Esophagus squamous epithelium (tissue), 5 donors: Measurements from ENCODE around the gene ORC4. TPM values are rescaled to one million over a fixed set of nuclear protein-coding genes. Genes with fewer than 3 reads are reported as not detected.

Experiments
- DNase-seq: peaks from one replicate; lab custom pipeline; 2025; lab: John Stamatoyannopoulos, UW
- H3K27ac ChIP-seq, 4 donors: fragments of 200-600 bp; sonication (generic); one replicate each; pipeline ENCODE4 v1.5.1; 2016 to 2019; ENCODE audit warnings: mild to moderate bottlenecking in 1 of 4
- H3K27me3 ChIP-seq, 4 donors: fragments of 200-600 bp; sonication (generic); 1 replicate in 3 of 4; 2 replicates in 1 of 4; pipeline versions ENCODE4 v1.5.1 to v1.6.0; 2017 to 2021; ENCODE audit warnings: antibody characterized with exemption in 1 of 4
- H3K36me3 ChIP-seq, 3 donors: fragments of 200-600 bp; sonication (generic); one replicate each; pipeline ENCODE4 v1.5.1; 2016 to 2019
- H3K4me1 ChIP-seq, 3 donors: fragments of 200-600 bp; sonication (generic); one replicate each; pipeline ENCODE4 v1.5.1; 2017 to 2019
- H3K4me3 ChIP-seq, 4 donors: fragments of 200-600 bp; sonication (generic); 1 replicate in 3 of 4; 2 replicates in 1 of 4; pipeline ENCODE4 v1.5.1; 2016 to 2019; ENCODE audit warnings: mild to moderate bottlenecking in 2 of 4, moderate library complexity in 1 of 4
- H3K9me3 ChIP-seq, 3 donors: fragments of 200-600 bp; sonication (generic); one replicate each; pipeline ENCODE4 v1.5.1; 2016 to 2019
- CTCF ChIP-seq, 6 experiments: fragments of 450-650 bp in 4 of 6; fragments of 200-600 bp in 2 of 6; sonication (generic) in 2 of 6; IDR thresholded peaks; one replicate each; pipeline ENCODE4 v1.5.1; 2016 to 2019; ENCODE audit warnings: antibody characterized with exemption in 6 of 6, mild to moderate bottlenecking in 4 of 6, moderate library complexity in 4 of 6
- POLR2A ChIP-seq, 4 donors: fragments of 450-650 bp; IDR thresholded peaks; one replicate each; pipeline ENCODE4 v1.6.1; 2017; ENCODE audit warnings: antibody characterized with exemption in 4 of 4, mild to moderate bottlenecking in 4 of 4, moderate library complexity in 3 of 4
- whole genome bisulfite sequencing, 2 donors: methylation state at CpG; one replicate each; pipeline ENCODE4 v1.1.5; 2018; 5-methylcytosine and 5-hydroxymethylcytosine counted together
- intact Hi-C: fragments of 100-400 bp; cut with DNase I; formaldehyde crosslinking; loops from one replicate; pipeline ENCODE4 v1.15.0; 2022
- total RNA-seq, 4 donors: library from RNA; depleted of rRNA; stranded (reverse); fragments of >200 nt; gene quantifications; one replicate each; pipeline ENCODE4 v1.1.0, GENCODE V29; 2016
- donor health status: DM: yes; HTN: yes; CAD: no.

ORC4 gene
- total RNA-seq, 4 donors from 2014 or later: 33.1 to 52.0 (median 40.0) TPM

DNA sequence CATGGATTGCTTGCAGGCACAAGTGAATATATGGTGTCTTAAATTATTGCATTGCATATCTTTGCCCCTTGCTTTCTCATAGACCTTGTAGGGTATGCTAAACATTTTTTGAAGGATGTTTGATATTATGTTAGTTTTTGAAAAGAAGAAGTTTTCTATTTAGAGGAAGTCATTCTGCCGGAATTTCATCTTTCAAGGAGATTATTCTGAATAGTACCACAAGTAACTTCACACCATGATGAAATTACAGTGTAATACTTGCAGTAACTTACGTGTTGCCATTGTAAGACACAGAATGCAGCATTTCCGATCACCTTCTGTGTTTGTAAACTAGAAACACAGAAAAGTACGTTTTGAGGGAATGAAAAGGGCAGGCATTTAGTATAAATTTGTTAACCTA is 103.8 kb downstream of the ORC4 start:
- Histone ChIP-seq H3K4me3 (no peak overlapping the region), H3K4me1 (peaks cover 0 to 13% (median 0%) of the 10 kb centered on the region in 3 donors), H3K36me3 (peaks cover 0 to 66% (median 4%) of the 10 kb centered on the region in 3 donors), H3K27ac (no peak overlapping the region), H3K9me3 (no peaks in the 10 kb centered on the region), H3K27me3 (no peaks in the 10 kb centered on the region)
- 77% methylated on average over 4 of the region's 4 CpGs for WGBS, 2 donors
- intact Hi-C loops: loop anchor here (10.0 kb wide), 1 partner anchor 1182 kb away; no protein-coding TSS in a partner anchor
- TF ChIP-seq POLR2A (IDR thresholded peaks at IDR 0.05) (no peak), CTCF (IDR thresholded peaks at IDR 0.05) (no peak)
- no peak for DNase-seq

GRCh38 chr2:147916067-147916466 is 104.5 kb downstream of the ORC4 start:
- H3K9me3 ChIP-seq: no peaks in the 10 kb centered on the region
- H3K4me1 ChIP-seq: peaks cover 0 to 18% (median 0%) of the 10 kb centered on the region in 3 donors
- TF ChIP-seq POLR2A (IDR thresholded peaks at IDR 0.05) (no peak), CTCF (IDR thresholded peaks at IDR 0.05) (no peak)
- DNase-seq: no peak
- H3K27ac ChIP-seq: no peak overlapping the region
- intact Hi-C loops: loop anchor here (10.0 kb wide), 1 partner anchor 1181 kb away; no protein-coding TSS in a partner anchor
- 87 to 92% methylated on average over 2 of the region's 2 CpGs for WGBS, 2 donors
- peaks cover 0 to 59% (median 4%) of the 10 kb centered on the region in 3 donors for H3K36me3 ChIP-seq
- no peak overlapping the region for H3K4me3 ChIP-seq
- no peaks in the 10 kb centered on the region for H3K27me3 ChIP-seq

- no peak for DNase-seq
- Histone ChIP-seq H3K27ac (no peak overlapping the region), H3K36me3 (peaks cover 0 to 38% (median 4%) of the 10 kb centered on the region in 3 donors), H3K9me3 (no peaks in the 10 kb centered on the region), H3K27me3 (no peaks in the 10 kb centered on the region), H3K4me1 (peaks cover 0 to 29% (median 0%) of the 10 kb centered on the region in 3 donors), H3K4me3 (no peak overlapping the region)
- intact Hi-C loops: loop anchor here (10.0 kb wide), 1 partner anchor 1179 kb away; no protein-coding TSS in a partner anchor
- TF ChIP-seq POLR2A (IDR thresholded peaks at IDR 0.05) (no peak), CTCF (IDR thresholded peaks at IDR 0.05) (no peak)
- WGBS, 2 donors: 18 to 46% methylated on average over 3 of the region's 3 CpGs
Observed at GRCh38 chr2:147913701-147914480, 106.6 kb downstream of the ORC4 start.

DNA sequence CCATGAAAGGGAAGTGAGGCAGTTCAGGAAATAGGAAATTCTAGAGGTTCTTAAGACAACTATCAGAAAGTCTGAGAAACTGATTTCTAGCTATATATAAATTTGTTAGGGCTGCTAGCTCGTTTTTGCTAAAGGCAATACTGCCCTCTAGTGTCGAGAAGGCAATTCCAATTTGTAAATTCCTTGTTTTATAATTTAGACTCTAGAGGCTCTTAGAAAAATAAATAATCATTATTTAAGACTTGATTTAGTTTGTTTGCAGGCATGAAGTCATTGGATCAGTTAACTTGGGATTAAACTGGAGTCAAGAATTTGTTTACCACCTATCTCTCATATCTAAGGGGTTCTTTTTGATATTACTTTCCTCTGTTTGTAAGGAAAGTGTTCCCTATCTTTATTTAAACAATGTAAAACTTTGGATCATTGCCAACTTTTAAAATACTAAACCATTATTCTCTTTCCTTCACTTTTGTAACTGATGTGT is 109.5 kb downstream of the ORC4 start:
- DNase-seq: no peak
- 0 to 2% methylated on average over 2 of the region's 2 CpGs for WGBS, 2 donors
- H3K27me3 ChIP-seq: no peaks in the 10 kb centered on the region
- H3K9me3 ChIP-seq: no peaks in the 10 kb centered on the region
- intact Hi-C loops: loop anchor here (10.0 kb wide), 1 partner anchor 1176 kb away; no protein-coding TSS in a partner anchor
- TF ChIP-seq POLR2A (IDR thresholded peaks at IDR 0.05) (no peak), CTCF (IDR thresholded peaks at IDR 0.05) (peak; percentile 70 to 85 (median 80))
- peak overlapping the region in 1 of 4 donors; percentile 32 for H3K27ac ChIP-seq
- peaks cover 0 to 30% (median 0%) of the 10 kb centered on the region in 3 donors for H3K4me1 ChIP-seq
- H3K36me3 ChIP-seq: peaks cover 0 to 26% (median 0%) of the 10 kb centered on the region in 3 donors
- H3K4me3 ChIP-seq: no peak overlapping the region

- no peak for TF ChIP-seq POLR2A (IDR thresholded peaks at IDR 0.05)
- no peak for TF ChIP-seq CTCF (IDR thresholded peaks at IDR 0.05)
- H3K27ac ChIP-seq: no peak overlapping the region
- H3K9me3 ChIP-seq: no peaks in the 10 kb centered on the region
- 98 to 100% methylated on average over 2 of the region's 2 CpGs for WGBS, 2 donors
- no peak for DNase-seq
- peaks cover 0 to 15% (median 0%) of the 10 kb centered on the region in 3 donors for H3K36me3 ChIP-seq
- intact Hi-C loops: no loop called here
- H3K4me3 ChIP-seq: no peak overlapping the region
- peaks cover 0 to 44% (median 0%) of the 10 kb centered on the region in 3 donors for H3K4me1 ChIP-seq
- H3K27me3 ChIP-seq: no peaks in the 10 kb centered on the region
Observed at GRCh38 chr2:147909178-147909577, 111.4 kb downstream of the ORC4 start.
